Right atrium auricular region (tissue), 2 donors: Measurements from ENCODE around the gene KIRREL3. TPM values are rescaled to one million over a fixed set of nuclear protein-coding genes. Genes with fewer than 3 reads are reported as not detected.

Experiments used
- DNase-seq: peaks from one replicate; pipeline ENCODE4 v3.0.0-alpha.2; 2019; ENCODE audit warnings: low spot score
- H3K27ac ChIP-seq, 2 donors: fragments of 200-600 bp; sonication (generic); 1 replicate in 1 of 2; 2 replicates in 1 of 2; pipeline ENCODE4 v1.5.1; 2016 to 2019
- H3K27me3 ChIP-seq, 2 donors: fragments of 200-600 bp; sonication (generic); one replicate each; pipeline versions ENCODE4 v1.5.1 to v1.6.0; 2017 to 2019
- H3K36me3 ChIP-seq: fragments of 200-600 bp; sonication (generic); one replicate; pipeline ENCODE4 v1.5.1; 2016
- H3K4me1 ChIP-seq, 2 donors: fragments of 200-600 bp; sonication (generic); one replicate each; pipeline versions ENCODE4 v1.5.1 to v1.6.0; 2017 to 2019
- H3K4me3 ChIP-seq, 2 donors: fragments of 200-600 bp; sonication (generic); 1 replicate in 1 of 2; 2 replicates in 1 of 2; pipeline ENCODE4 v1.5.1; 2017 to 2019; ENCODE audit warnings: mild to moderate bottlenecking in 1 of 2, moderate library complexity in 1 of 2
- H3K9me3 ChIP-seq, 2 donors: fragments of 200-600 bp; sonication (generic); one replicate each; pipeline ENCODE4 v1.5.1; 2019
- CTCF ChIP-seq, 2 donors: fragments of 200-600 bp; sonication (generic); IDR thresholded peaks; one replicate each; pipeline ENCODE4 v1.5.1; 2019; ENCODE audit warnings: antibody characterized with exemption in 2 of 2
- total RNA-seq, 2 donors: library from RNA; depleted of rRNA; stranded (reverse); fragments of >200 nt; gene quantifications; one replicate each; pipeline ENCODE4 v1.1.0, GENCODE V29; 2016

KIRREL3 gene
- total RNA-seq, 2 donors from 2014 or later, result 0.51 to 0.74 TPM

- Histone ChIP-seq H3K36me3 (no peaks in the 10 kb centered on the region), H3K4me1 (no peaks in the 10 kb centered on the region), H3K4me3 (no peak overlapping the region), H3K27ac (no peak overlapping the region), H3K27me3 (no peaks in the 10 kb centered on the region), H3K9me3 (no peaks in the 10 kb centered on the region)
- no peak for TF ChIP-seq CTCF (IDR thresholded peaks at IDR 0.05)
- no peak for DNase-seq
These were observed 319.9 kb downstream of the KIRREL3 start for GRCh38 chr11:126680700-126681099.

- H3K27ac ChIP-seq, result no peak overlapping the region
- no peaks in the 10 kb centered on the region for H3K27me3 ChIP-seq
- no peak for DNase-seq
- no peak overlapping the region for H3K4me3 ChIP-seq
- no peaks in the 10 kb centered on the region for H3K9me3 ChIP-seq
- no peaks in the 10 kb centered on the region for H3K4me1 ChIP-seq
- no peak for TF ChIP-seq CTCF (IDR thresholded peaks at IDR 0.05)
- no peaks in the 10 kb centered on the region for H3K36me3 ChIP-seq
These were observed 320.4 kb downstream of the KIRREL3 start for GRCh38 chr11:126680131-126680530.

GRCh38 chr11:126679033-126679432 is 321.5 kb downstream of the KIRREL3 start:
- H3K36me3 ChIP-seq, result no peaks in the 10 kb centered on the region

GRCh38 chr11:126676536-126676935 is 324.0 kb downstream of the KIRREL3 start:
- no peak for TF ChIP-seq CTCF (IDR thresholded peaks at IDR 0.05)
- Histone ChIP-seq H3K36me3 (no peaks in the 10 kb centered on the region), H3K4me1 (no peaks in the 10 kb centered on the region), H3K4me3 (no peak overlapping the region), H3K9me3 (no peaks in the 10 kb centered on the region), H3K27ac (no peak overlapping the region), H3K27me3 (no peaks in the 10 kb centered on the region)
- no peak for DNase-seq

More at GRCh38 chr11:126679033-126679432, 321.5 kb downstream of the KIRREL3 start:
- TF ChIP-seq CTCF (IDR thresholded peaks at IDR 0.05), result no peak
- Histone ChIP-seq H3K9me3 (no peaks in the 10 kb centered on the region), H3K27ac (no peak overlapping the region), H3K4me1 (no peaks in the 10 kb centered on the region), H3K4me3 (no peak overlapping the region), H3K27me3 (no peaks in the 10 kb centered on the region)
- DNase-seq, result no peak

- H3K4me3 ChIP-seq, result no peak overlapping the region
- no peaks in the 10 kb centered on the region for H3K36me3 ChIP-seq
- H3K27me3 ChIP-seq, result no peaks in the 10 kb centered on the region
- H3K27ac ChIP-seq, result no peak overlapping the region
- H3K9me3 ChIP-seq, result no peaks in the 10 kb centered on the region
- no peak for DNase-seq
- no peaks in the 10 kb centered on the region for H3K4me1 ChIP-seq
- TF ChIP-seq CTCF (IDR thresholded peaks at IDR 0.05), result no peak
These were observed 327.3 kb downstream of the KIRREL3 start for GRCh38 chr11:126673319-126673718.

GRCh38 chr11:126669416-126669815 is 331.2 kb downstream of the KIRREL3 start:
- no peak for DNase-seq
- H3K36me3 ChIP-seq, result no peaks in the 10 kb centered on the region
- no peak overlapping the region for H3K4me3 ChIP-seq
- H3K4me1 ChIP-seq, result no peaks in the 10 kb centered on the region
- no peaks in the 10 kb centered on the region for H3K9me3 ChIP-seq
- no peak overlapping the region for H3K27ac ChIP-seq
- H3K27me3 ChIP-seq, result no peaks in the 10 kb centered on the region
- no peak for TF ChIP-seq CTCF (IDR thresholded peaks at IDR 0.05)
